Activated T-cell treated with anti-CD3 and anti-CD28 coated beads, Interleukin-2, amount 50 U/mL, for 72 hours (primary cell): ENCODE results near the gene DPH6. TPM values are rescaled to one million over a fixed set of nuclear protein-coding genes. Genes with fewer than 3 reads are reported as not detected.

ENCODE experiments used
- ATAC-seq, 2 donors: fragments of 150-1000 bp; cut with Tn5 transposase; replicated peaks in 1 of 2; 2 replicates each; pipeline ENCODE4 v1.10.0; 2021; ENCODE audit warnings: moderate library complexity in 2 of 2, mild to moderate bottlenecking in 1 of 2
- DNase-seq, 2 donors: peaks; one replicate each; pipeline ENCODE4 v3.0.0; 2021 to 2022; ENCODE audit warnings: mixed read lengths in 1 of 2
- H3K27ac Mint-ChIP-seq: one replicate; pipeline ENCODE4 v1.8.0; 2022; ENCODE audit warnings: mild to moderate bottlenecking, moderate library complexity, mixed read lengths
- H3K27me3 Mint-ChIP-seq: one replicate; pipeline ENCODE4 v1.8.0; 2022; ENCODE audit warnings: low read depth, mixed read lengths
- H3K36me3 Mint-ChIP-seq, 2 donors: one replicate each; pipeline ENCODE4 v1.8.0; 2022; ENCODE audit warnings: mixed read lengths in 2 of 2, mild to moderate bottlenecking in 1 of 2; ENCODE audit not compliant: insufficient read depth in 2 of 2
- H3K4me1 Mint-ChIP-seq: one replicate; pipeline ENCODE4 v1.8.0; 2022; ENCODE audit warnings: low read depth, mixed read lengths
- H3K4me3 Mint-ChIP-seq, 2 donors: one replicate each; pipeline ENCODE4 v1.8.0; 2022; ENCODE audit warnings: mild to moderate bottlenecking in 2 of 2, mixed read lengths in 2 of 2, moderate library complexity in 2 of 2
- H3K9me3 Mint-ChIP-seq, 2 donors: one replicate each; pipeline ENCODE4 v1.8.0; 2022; ENCODE audit warnings: mixed read lengths in 2 of 2
- total RNA-seq, 2 donors: library from RNA; stranded (reverse); gene quantifications; one replicate each; pipeline ENCODE4 v1.2.3, GENCODE V29; 2022

Gene DPH6
- total RNA-seq, 2 donors from 2014 or later, result 8.8 to 10.5 TPM

DNA sequence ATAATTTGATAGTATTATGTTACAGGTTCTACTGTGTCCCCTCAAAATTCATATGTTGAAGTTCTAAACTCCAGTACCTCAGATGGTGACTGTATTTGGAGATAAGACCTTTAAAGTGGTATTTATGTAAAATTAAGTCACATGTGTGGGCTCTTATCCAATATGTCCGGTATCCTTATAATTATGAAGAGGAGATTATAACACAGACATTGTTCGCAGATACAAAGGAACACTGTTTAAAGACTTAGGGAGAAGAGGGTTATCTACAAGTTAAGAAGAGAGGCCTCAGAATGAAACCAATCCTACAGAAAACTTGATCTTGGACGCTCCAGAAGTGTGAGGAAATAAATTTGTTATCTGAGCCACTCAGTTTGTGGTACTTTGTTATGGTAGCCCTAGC lies 50.9 kb downstream of the DPH6 start:
- Mint-ChIP-seq H3K27me3 (no peaks in the 10 kb centered on the region), H3K9me3 (no peaks in the 10 kb centered on the region), H3K4me1 (no peaks in the 10 kb centered on the region), H3K4me3 (no peak overlapping the region), H3K36me3 (no peaks in the 10 kb centered on the region), H3K27ac (no peak overlapping the region)
- no peak for DNase-seq
- ATAC-seq, result no peak

GRCh38 chr15:35491999-35492398 lies 54.0 kb downstream of the DPH6 start:
- Mint-ChIP-seq H3K4me3 (no peak overlapping the region), H3K27me3 (no peaks in the 10 kb centered on the region), H3K27ac (no peak overlapping the region), H3K9me3 (peaks cover 7% of the 10 kb centered on the region in 2 donors), H3K4me1 (no peaks in the 10 kb centered on the region), H3K36me3 (peaks cover 9 to 13% of the 10 kb centered on the region in 2 donors)
- ATAC-seq (no peak), DNase-seq (no peak)

GRCh38 chr15:35491173-35491572 lies 54.8 kb downstream of the DPH6 start:
- Mint-ChIP-seq H3K27ac (no peak overlapping the region), H3K36me3 (peaks cover 12 to 17% of the 10 kb centered on the region in 2 donors), H3K27me3 (no peaks in the 10 kb centered on the region), H3K9me3 (peaks cover 7 to 11% of the 10 kb centered on the region in 2 donors), H3K4me1 (no peaks in the 10 kb centered on the region), H3K4me3 (no peak overlapping the region)
- ATAC-seq (no peak), DNase-seq (no peak)

DNA sequence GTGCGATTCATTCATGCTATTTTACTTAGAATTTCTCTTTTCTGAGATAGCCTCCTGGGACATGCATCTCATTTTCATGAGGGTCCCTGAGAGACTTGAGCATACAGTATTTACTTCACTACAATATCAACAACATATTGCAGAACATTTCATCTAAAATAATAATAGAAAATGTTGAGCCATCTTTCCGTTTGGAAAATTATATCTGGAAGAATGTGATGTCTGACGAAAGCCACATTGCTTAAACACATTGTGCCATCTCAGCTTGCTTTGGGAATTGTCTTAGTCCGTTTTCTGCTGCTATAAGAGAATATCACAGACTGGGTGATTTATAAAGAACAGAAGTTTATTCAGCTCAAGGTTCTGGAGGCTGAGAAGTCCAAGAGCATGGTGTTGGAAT lies 55.5 kb downstream of the DPH6 start:
- Mint-ChIP-seq H3K27ac (no peak overlapping the region), H3K4me3 (no peak overlapping the region), H3K36me3 (peaks cover 15 to 21% of the 10 kb centered on the region in 2 donors), H3K27me3 (no peaks in the 10 kb centered on the region), H3K4me1 (no peaks in the 10 kb centered on the region), H3K9me3 (peaks cover 10 to 11% of the 10 kb centered on the region in 2 donors)
- DNase-seq, result no peak
- ATAC-seq, result no peak

DNA sequence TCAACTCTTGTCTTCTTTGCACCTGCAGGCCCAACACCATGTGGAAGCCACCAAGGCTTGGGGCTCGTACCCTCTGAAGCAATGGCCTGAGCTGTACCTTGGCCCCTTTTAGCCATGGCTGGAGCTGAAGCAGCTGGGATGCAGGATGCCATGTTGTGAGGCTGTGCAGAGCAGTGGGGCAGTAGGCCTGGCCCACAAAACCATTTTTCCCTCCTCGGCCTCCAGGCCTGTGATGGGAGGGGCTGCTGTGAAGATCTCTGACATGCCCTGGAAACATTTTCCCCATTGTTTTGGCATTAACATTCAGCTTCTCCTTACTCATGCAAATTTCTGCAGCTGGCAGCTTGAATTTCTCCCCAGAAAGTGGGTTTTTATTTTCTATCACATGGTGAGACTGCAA lies 58.5 kb downstream of the DPH6 start:
- Mint-ChIP-seq H3K4me1 (no peaks in the 10 kb centered on the region), H3K27me3 (no peaks in the 10 kb centered on the region), H3K27ac (no peak overlapping the region), H3K36me3 (peaks cover 15 to 21% of the 10 kb centered on the region in 2 donors), H3K9me3 (peaks cover 10 to 11% of the 10 kb centered on the region in 2 donors), H3K4me3 (no peak overlapping the region)
- ATAC-seq (no peak), DNase-seq (no peak)

GRCh38 chr15:35486296-35486695 lies 59.7 kb downstream of the DPH6 start:
- peaks cover 15 to 21% of the 10 kb centered on the region in 2 donors for H3K36me3 Mint-ChIP-seq
- DNase-seq, result no peak
- H3K9me3 Mint-ChIP-seq, result peaks cover 10 to 11% of the 10 kb centered on the region in 2 donors
- H3K4me1 Mint-ChIP-seq, result no peaks in the 10 kb centered on the region
- no peak overlapping the region for H3K27ac Mint-ChIP-seq
- no peak for ATAC-seq
- H3K27me3 Mint-ChIP-seq, result no peaks in the 10 kb centered on the region
- no peak overlapping the region for H3K4me3 Mint-ChIP-seq

DNA sequence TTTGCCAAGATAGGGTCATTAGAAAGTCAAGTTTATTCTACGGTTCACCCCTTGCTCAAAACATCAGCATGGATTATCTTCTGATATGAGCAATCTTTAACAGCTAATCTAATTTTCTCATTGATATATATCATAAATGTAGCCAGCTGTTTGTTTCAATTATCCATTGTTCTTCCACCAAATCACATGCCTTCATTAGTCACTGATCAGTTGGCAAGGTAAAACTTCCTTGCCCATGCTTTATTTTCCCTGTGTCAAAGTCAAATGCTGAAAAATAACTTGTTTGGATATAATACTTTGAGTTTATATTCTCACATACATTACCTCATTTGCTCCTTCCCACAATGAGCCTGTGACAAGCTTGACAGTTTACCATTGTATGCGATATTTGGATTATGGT lies 60.6 kb downstream of the DPH6 start:
- Mint-ChIP-seq H3K27me3 (no peaks in the 10 kb centered on the region), H3K9me3 (peaks cover 10 to 11% of the 10 kb centered on the region in 2 donors), H3K4me3 (no peak overlapping the region), H3K4me1 (no peaks in the 10 kb centered on the region), H3K36me3 (peaks cover 15 to 21% of the 10 kb centered on the region in 2 donors), H3K27ac (no peak overlapping the region)
- DNase-seq (no peak), ATAC-seq (no peak)

- Mint-ChIP-seq H3K27ac (no peak overlapping the region), H3K9me3 (peaks cover 10 to 11% of the 10 kb centered on the region in 2 donors), H3K4me1 (no peaks in the 10 kb centered on the region), H3K4me3 (no peak overlapping the region), H3K27me3 (no peaks in the 10 kb centered on the region), H3K36me3 (peaks cover 15 to 21% of the 10 kb centered on the region in 2 donors)
- DNase-seq (no peak), ATAC-seq (no peak)
Observed at GRCh38 chr15:35484231-35484945, 61.6 kb downstream of the DPH6 start.

DNA sequence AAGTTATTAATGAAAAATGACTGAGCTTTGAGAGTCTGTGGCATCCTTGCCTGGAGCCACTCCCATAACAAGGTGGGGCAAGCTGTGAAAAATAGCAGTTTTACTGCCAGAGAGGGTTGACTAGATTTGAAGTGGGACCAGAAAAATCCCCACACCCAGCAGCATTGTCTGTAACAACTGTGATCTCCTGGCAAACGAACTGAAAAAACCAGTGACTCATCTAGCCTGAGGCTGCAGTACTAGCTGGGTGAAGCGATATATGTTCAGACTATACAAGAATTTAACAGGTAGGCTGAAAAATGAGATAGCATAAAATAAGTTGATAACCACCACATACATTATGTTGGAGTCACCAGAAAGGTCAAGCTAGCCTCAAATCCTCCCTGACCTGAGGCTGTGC lies 64.0 kb downstream of the DPH6 start:
- Mint-ChIP-seq H3K27ac (no peak overlapping the region), H3K27me3 (no peaks in the 10 kb centered on the region), H3K36me3 (peaks cover 7 to 9% of the 10 kb centered on the region in 2 donors), H3K4me3 (no peak overlapping the region), H3K4me1 (no peaks in the 10 kb centered on the region), H3K9me3 (peaks cover 3 to 4% of the 10 kb centered on the region in 2 donors)
- ATAC-seq (peak in 1 of 2 donors; percentile 35), DNase-seq (no peak)

DNA sequence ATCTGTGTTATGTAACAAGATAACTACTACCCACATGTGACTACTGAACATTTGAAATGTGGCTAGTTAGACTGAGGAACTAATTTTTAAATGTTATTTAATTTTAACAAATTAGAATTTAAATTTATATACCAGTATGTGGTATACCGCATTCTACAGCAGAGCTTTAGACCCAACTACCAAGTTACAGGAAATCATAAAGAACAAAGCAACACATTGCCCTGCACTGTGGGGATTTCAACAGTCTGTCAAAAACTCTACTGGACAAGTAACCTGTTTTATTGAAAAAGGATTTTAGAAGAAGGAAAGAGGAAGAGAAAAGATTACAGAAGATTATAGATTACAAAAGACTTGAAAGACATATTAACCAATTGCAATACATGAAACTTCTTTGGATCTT lies 64.9 kb downstream of the DPH6 start:
- H3K9me3 Mint-ChIP-seq, result peaks cover 0 to 3% of the 10 kb centered on the region in 2 donors
- ATAC-seq (no peak), DNase-seq (no peak)
- H3K27ac Mint-ChIP-seq, result no peak overlapping the region
- H3K36me3 Mint-ChIP-seq, result peaks cover 2 to 3% of the 10 kb centered on the region in 2 donors
- no peaks in the 10 kb centered on the region for H3K27me3 Mint-ChIP-seq
- no peak overlapping the region for H3K4me3 Mint-ChIP-seq
- no peaks in the 10 kb centered on the region for H3K4me1 Mint-ChIP-seq

DNA sequence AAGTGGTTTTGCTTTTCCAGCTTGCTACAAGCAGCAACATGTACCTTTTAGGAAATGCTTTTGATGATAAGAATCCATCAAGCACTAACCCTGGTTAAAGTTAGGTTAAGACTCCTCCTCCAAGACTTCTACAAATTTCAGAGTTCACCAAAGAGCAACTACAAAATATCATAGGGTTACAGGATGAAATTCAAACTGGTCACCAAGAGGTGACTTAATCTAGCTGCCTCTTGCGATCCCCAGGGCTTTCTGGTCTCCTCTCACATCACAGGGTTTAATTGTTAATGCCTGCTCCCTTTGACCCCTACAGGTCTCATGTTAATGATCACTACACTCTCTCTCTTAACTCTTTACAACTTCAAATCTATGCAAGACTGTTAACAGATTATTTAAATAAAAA lies 66.5 kb downstream of the DPH6 start:
- H3K36me3 Mint-ChIP-seq, result no peaks in the 10 kb centered on the region
- H3K9me3 Mint-ChIP-seq, result no peaks in the 10 kb centered on the region
- no peaks in the 10 kb centered on the region for H3K4me1 Mint-ChIP-seq
- H3K4me3 Mint-ChIP-seq, result no peak overlapping the region
- no peak overlapping the region for H3K27ac Mint-ChIP-seq
- DNase-seq, result no peak
- no peak for ATAC-seq
- no peaks in the 10 kb centered on the region for H3K27me3 Mint-ChIP-seq

DNA sequence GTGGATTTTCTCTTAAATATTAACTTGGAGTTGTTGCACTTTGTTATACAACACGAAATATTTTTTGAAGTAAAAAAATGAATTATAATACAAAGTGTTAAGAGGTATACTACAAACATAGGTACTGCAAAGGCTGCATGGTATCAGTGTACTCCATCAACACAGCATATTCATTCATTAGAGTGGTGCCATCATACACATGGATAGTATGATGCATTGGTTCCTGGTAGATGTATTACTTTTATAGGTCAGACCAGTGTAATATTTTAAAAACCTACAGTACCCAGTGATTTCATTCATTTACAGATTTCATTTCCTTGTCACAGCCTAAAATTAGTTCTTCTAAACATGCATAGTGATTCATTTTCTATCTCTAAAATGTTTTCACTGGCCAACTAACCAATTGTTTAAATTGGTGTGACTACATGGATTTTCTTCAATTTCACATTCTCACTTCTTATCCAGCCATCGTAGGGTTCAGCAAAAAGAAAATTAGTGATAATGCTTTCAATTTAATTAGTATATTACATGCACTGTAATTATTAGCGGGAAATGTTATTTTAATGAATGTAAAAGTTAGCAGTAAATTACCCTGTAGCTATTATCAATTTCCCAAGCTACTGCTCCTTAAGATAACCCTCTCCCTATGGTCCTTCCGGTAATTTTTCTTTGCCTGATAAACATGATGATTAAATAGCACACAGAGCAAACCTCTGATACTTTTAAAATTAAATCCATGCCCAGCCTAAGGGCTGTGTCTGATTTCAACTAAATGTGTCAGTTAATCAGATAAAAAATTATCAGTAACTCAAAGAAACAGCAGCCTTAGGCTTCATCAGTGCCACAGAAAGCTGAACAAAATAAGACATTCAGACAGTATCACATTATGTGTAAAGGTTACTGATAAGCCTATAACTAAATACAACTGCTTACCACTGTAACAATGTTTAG lies 68.4 kb downstream of the DPH6 start:
- Mint-ChIP-seq H3K4me3 (no peak overlapping the region), H3K27me3 (no peaks in the 10 kb centered on the region), H3K27ac (no peak overlapping the region)

GRCh38 chr15:35471024-35471423 lies 74.9 kb downstream of the DPH6 start:
- H3K4me3 Mint-ChIP-seq, result no peak overlapping the region
- DNase-seq (no peak), ATAC-seq (no peak)
- H3K4me1 Mint-ChIP-seq, result no peaks in the 10 kb centered on the region
- no peaks in the 10 kb centered on the region for H3K36me3 Mint-ChIP-seq
- H3K9me3 Mint-ChIP-seq, result peaks cover 0 to 4% of the 10 kb centered on the region in 2 donors
- no peak overlapping the region for H3K27ac Mint-ChIP-seq
- no peaks in the 10 kb centered on the region for H3K27me3 Mint-ChIP-seq

More for the DNA sequence above, 68.4 kb downstream of the DPH6 start:
- H3K9me3 Mint-ChIP-seq, result no peaks in the 10 kb centered on the region
- H3K36me3 Mint-ChIP-seq, result no peaks in the 10 kb centered on the region
- no peaks in the 10 kb centered on the region for H3K4me1 Mint-ChIP-seq
- ATAC-seq (no peak), DNase-seq (no peak)
